NCI-H446 treated with DMSO at 0.1 percent for 48 hours (cell line): ENCODE measurements around the gene ALDH1L1.

Source experiments
- DNase-seq: peaks from one replicate; lab custom pipeline; 2025; lab: John Stamatoyannopoulos, UW

ALDH1L1 gene

DNA sequence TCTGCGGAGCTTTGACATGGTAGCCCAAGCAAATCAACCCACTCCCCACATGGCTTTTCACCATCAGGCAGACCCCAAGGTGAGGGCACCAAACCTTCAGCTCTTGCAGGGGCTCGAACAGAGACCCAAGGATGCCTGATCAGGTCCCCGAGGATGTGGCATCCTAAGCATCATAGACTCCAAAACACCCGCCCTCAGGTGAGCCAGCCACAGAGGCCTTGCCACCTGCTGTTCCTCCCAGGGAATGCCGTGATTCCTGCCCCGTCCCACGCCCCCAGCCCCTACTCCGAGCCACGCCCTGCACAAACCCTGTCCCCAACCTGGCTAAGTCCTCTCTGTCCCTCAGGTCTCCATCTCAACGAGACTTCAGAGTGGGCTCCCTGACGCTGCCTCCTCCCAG is 61.8 kb downstream of the ALDH1L1 start:
- DNase-seq, result no peak

DNA sequence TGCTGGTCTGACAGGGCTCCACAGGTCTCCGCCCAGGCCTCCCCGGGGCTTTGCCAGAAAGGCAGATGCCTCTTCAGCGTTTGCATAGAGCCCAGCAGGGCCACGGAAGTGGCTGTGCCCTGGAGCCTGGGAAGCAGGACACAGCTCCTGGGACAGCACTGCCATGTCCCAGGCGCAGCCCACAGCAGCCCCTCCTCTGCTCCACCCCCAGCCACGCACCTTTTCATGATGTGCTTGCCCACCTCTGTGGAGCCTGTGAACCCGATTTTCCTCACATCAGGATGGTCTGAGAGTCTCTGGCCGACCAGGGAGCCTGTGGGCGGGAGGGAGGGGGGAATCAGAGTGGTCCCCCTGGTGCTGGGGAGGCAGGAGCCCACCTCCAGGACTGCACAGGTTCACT is 62.6 kb downstream of the ALDH1L1 start:
- DNase-seq, result no peak

DNA sequence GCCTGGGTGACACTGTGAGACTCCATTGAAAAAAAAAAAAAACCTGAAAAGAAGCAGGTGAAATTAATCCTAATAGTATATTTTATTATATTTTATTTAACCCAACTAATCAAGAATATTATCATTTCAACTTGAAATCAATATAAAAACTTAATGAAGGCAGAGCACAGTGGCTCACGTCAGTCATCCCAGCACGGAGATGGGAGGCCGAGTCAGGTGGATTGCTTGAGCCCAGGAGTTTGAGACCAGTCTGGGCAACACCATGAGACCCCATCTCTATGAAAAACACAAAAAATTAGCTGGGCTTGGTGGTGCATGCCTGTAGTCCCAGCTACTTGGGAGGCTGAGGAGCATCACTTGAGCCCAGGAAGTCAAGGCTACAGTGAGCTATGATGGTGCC is 63.2 kb downstream of the ALDH1L1 start:
- DNase-seq, result no peak

DNA sequence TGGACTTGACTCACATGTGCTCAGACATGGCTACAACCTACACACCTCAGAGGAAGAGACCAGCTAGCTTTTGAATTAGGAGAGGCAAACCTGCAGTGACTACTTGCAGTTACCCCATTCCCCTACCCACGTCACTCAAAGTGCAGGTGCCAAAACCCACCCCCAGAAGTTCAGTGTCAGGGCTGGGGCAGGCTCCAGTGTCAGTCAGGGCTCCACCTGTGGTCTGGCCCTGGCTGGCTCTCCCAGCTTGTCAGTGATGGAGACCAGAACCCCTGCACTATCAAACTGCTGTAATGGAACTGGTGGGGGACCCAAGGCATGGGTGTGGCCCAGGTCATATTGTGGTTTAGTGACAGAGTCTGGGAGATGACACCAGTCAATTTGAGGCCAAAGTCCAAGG is 63.9 kb downstream of the ALDH1L1 start:
- DNase-seq, result no peak

DNA sequence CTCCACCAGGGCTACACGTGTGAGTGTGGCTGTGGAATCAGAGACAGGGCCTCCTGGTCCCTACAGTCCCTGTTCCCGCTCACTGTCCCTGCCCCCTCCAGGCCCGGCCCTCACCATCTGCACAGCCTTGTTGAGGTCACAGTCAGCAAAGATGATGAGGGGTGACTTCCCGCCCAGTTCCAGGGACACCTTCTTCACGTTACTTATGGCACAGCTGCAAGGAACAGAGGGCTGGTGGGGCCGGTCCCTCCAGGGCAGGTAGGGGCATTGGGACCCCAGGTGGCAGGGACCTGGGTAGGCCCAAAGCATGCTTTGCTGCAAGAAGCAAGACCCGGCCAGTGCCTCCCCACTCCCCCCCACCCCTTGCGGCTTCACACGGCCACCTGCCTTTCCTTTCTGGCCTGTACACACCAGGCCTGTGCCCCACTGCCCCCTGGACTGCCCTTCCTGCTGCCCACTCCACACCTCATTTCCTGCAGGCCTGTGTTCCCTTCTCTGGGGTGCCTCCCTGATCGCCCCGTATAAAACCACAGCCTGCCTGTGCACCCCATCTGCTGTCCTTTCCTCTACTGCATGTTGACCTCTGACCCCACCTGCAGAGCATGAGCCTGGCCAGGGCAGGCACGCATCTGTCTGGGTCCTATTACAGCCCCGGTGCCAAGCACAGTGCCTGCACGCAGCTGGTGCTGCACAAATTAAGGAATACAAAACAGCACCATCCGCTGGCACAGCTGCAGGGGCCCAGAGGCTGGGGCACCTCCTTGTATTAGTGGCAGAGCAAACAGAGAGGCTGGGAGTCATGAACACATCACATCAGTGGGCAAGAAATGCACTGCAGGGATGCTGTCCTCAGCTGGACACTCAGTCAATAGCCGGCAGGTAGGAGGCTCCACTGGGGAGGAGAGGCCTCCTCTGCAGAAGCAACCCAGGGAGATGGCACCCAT is 65.7 kb downstream of the ALDH1L1 start:
- no peak for DNase-seq

DNA sequence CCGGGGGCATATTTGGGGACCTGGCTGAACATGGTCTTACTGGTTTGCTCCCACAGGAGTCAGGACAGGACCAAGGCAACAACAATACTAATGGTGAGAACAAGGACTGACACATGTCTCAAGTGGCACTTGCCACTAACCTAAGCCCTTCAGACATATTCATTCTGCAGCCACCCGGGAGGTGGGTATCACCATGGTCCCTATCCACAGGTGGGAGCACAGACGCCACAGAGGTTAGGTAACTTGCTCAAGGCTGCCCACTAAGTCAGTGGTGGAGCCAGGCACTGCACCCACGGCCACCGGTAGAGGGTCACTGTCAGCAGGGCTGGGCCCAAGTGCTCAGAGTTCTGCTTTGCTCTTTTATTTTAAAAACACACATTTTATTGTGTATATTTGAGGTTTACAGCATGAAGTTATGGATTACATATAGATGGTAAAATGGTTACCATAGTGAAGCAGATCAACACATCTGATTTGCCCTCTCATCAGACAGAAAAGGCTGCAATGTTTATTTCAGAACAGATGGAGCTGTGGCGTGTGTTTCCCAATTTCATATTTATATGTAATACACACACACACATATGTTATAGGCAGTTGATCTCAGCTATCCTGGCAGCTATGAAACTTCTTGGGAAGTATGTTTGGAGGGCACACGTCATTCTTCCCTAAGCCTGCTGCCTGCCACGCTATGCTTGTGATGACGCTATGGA is 66.5 kb downstream of the ALDH1L1 start:
- DNase-seq, result no peak

DNA sequence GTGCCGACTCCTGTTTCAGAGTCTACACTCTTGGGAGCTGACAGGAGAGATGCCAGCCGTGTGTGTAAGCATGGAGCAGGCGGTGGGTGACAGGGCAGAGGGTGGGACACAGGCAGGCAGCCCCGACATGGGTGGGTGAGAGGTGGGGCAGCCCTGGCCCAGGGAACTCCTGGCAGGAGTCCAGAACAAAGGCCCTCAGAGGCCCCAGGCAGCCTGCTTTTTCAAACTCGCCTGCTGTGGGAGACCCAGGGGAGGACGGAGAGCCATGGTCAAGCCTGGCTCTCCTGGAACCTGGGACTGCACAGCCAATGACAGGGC is 67.2 kb downstream of the ALDH1L1 start:
- DNase-seq, result no peak

DNA sequence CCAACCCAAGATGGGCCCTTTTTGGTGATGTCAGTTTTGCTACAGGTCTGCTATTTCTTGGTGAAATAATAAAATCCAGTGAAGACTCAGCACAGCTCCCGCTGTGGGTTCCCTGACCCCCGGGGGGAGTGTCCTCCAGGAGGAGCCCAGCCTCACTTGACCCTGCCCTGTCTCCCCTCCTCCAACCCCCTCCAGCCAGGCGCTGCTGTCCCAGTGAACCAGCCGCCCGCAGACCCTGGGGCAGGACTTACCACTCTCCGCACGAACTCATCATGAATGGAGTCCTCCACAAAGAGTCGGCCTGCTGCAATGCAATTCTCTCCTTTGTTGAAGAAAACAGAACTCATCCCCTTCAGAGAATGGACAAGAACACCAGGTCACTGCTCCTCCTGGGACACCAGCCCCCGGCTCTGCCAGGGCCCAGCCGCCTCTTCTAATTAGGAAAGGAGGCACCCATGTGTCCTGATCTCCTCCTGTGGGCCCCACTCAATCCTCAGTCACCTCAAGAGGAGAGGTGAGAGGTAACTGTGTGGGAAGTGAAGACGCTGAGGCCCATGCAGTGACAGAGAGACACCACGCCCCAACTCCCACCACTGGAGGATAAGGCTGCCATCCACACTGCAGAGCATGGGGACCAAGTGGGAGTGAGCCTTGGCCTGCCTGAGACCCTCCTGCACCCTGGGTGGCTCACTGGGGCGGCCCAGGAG is 67.7 kb downstream of the ALDH1L1 start:
- no peak for DNase-seq

DNA sequence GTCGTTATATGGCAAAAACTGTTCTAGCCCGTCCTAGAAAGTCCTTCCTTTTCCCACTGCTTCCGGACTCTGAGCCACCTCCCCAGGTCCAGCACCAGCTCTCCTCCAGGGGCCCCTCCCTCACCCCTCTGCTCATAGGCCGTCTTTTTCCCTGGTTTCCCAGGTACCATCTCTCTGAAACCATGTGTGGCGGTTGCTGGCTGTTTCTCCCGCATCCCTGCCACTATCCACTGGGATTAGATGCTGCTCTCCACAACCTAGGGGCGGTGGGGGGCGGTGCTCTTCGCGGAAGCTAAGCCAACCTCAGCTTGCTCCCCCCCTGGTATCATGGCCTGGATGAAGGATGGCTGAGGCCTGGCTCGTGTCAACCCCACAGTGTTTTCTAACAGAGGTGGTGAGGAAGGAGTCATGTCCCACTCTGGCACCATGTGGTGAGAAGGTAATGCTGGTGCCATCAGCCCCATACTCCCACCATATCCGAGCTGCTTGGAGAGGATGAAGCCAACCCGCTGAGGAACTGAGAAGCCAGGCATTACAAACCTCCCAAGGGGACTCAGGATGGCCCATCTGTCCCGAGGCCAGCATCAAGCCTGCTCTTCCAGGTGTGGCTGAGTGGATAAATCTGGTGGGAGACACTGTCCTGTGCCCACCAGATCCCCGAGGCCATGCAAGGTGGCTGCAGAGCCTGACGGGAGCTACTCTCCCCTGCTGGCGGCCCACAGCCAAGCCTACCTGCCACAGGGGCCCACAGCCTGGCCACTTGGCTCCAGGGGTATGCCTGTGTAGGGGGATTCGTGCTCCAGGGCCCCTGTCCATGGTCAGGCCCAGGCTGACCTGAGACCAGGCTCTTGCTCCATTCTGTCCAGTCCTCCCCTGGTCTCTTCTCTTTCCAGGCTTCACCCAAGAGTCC is 68.6 kb downstream of the ALDH1L1 start:
- DNase-seq, result no peak

DNA sequence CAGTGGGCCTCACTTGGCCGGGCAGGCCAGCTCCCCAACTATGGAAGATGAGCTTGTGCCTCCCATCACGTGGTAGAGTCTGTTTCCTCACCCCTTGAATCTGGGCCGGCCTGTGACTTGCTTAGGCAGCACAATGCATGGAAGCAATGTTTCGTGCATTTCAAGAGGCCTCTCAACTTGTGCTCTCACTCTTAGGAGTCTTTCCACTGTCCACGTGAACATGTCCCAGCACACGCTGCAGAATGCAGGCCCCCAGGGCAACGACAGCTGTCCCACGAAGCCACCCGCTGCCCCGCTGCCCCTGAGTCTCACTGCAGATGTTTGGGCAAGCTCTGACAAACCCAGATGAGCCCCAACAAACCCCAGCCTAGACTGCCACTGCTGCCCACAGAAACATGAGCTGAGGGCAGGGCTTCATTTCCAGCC is 69.2 kb downstream of the ALDH1L1 start:
- no peak for DNase-seq

DNA sequence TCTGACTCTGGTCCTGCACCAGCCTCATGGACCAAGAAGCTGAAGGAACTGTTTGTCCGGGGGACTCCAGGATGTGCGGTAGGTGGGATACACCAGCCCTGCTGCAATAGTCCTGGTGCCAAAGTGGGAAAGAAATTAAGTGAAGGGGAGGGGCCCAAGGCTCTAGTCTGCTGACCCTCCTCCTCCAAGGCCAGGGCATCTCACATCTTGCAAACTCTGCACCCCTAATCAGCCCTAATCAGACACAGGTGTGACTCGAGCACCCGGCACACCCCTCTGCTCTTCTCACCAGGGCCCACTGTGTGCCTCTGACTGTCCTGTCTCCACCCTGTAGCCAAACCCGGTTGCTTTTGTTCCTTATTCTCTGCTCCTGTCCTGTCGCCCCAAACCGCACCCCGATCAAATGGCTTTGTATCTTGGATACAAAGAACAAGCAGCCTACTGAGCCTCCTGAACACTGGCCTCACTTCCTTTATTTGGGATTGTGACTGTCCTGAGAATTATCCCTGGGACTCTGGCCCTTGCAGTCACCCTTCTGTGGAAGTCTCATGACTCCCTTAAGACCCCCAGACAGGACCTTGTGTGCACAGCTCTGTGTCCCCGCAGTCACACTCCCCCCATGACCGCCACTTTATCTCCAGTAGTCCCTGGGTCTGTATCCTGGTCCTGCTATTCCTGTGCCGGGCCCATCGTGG is 69.8 kb downstream of the ALDH1L1 start:
- DNase-seq, result no peak

DNA sequence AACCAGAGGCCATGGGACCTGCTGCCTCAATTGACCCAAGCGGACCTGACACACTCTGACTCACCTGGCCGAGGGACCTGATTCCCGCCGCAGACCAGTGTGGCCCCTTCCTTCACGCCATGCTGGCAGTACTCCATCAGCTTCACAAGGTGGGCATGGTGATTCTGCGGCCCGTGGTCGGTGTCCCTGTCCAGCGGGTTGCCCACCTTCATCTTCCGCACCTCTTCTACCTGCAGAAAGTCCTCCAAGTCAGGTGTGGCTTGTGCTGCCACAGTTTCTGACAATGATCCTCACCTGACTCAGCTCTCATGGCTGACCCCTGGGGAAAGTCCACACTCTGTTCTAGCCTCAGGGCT is 70.5 kb downstream of the ALDH1L1 start:
- no peak for DNase-seq

DNA sequence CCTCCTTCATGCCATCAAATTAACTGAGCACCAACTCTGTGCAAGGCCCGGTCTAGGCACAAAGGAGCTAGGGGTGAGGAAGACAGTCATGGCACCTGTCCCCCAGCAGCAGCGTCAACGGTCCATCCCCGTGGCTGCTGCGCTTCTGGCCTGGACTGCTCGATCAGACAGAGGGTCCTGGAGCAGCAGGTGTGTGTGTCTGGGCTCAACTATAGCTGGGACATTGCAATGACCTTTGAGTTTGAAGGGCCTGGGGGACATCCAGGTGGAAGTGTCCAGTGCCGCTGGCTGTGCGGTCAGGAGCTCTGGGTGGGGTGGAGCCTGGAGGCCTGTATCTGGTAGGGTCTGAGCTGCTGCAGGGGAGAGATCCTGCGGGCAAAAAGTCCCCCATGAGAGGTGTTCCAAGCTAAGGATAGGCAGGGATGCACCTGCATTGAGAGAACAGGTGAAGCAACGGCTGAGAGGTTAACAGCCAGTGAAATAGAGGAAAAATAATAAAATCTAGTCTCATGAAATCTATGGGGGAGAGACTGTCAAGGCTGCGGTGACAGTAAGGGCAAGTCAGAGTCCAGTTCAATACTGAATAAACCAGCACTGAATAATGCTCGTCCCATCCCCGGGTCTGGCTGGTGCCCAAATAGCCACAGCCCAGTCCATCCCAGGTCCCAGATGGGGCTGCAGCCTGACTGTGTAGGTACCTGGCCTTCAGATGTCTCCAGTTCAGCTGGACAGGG is 71.1 kb downstream of the ALDH1L1 start:
- no peak for DNase-seq

DNA sequence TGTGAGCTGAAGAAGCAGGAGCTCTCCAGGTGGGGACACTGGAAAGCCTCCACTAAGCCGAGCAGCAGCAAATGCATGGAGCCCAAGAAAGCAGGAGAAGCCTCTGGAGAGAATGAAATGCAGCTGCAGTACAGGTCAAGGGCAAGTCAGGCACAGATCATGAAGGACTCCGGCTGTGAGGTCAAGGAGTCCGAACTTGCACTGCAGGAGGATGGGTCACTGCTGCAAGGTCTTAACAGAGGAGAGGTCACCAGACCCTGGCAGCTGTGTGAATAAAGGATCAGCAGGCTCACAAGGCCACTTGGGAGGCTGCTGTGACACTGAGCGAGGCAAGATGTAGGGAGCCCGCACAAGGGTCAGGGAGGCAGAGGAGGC is 71.7 kb downstream of the ALDH1L1 start:
- DNase-seq, result no peak

DNA sequence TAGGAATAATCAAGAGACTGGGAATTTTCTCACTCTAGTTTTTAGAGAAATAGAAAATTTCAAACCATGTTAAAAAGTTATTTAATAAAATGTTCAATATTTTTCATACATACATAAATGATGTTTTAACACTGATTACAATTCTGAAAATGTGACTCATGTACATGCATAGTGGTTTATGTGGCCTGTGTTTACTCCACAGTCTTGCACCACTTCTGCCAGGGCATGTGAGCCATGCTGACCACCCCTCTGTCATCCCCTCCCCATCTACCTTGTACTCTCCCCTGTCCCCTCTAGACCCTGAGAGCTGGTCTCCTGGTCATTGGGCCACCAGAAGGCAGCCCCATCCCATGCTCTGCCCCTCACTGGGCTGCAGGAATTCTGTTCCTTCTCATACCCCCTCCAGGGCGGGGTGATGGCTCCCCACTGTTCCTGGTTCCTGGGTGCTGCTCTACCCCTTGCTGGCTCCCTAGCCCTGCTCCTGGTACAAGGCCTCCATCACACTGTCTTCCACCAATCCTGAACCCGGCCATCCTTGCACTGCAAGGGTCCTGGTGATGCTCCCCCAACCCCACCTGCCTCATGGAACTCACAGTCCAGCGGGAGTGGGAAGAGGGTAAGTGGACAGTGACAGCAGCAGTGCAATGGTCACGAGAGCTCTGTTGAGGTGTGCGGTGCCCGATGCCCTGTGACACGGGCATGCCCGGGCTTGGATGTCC is 72.3 kb downstream of the ALDH1L1 start:
- DNase-seq, result no peak

DNA sequence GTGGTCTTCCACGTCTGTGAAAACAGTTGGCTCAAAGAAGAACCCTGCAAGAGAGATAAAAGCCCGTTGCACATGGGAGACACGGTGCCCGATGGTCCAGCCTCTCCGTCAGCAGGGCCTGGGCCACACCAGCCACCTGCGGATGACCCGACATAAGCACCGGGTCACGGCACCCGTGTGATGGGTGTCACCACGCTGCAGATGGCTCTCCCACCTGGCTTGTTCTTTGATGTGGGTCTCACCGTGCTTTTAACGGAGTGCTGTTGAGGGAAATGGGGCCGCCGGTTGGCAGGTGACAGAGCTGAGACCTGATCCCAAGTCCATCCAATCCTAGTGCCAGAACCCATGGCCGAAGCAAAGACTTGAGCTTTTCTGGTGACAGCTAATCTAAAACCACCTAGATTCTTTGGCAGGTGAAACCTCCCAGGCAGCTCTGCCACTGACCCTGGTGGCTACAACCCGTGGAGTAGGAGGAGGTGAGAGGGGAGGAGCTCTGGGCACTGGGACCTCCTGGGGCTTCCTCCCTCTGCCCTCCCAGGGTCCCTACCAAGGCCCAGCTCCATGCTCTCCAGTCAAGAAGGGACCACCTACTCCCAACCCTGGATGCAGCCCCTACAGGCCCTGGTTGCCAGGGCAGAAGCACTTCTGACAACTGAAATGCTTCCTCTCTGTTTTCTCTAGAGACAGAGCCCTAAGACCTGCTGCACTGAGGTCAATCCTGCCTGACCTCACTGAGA is 73.0 kb downstream of the ALDH1L1 start:
- no peak for DNase-seq

DNA sequence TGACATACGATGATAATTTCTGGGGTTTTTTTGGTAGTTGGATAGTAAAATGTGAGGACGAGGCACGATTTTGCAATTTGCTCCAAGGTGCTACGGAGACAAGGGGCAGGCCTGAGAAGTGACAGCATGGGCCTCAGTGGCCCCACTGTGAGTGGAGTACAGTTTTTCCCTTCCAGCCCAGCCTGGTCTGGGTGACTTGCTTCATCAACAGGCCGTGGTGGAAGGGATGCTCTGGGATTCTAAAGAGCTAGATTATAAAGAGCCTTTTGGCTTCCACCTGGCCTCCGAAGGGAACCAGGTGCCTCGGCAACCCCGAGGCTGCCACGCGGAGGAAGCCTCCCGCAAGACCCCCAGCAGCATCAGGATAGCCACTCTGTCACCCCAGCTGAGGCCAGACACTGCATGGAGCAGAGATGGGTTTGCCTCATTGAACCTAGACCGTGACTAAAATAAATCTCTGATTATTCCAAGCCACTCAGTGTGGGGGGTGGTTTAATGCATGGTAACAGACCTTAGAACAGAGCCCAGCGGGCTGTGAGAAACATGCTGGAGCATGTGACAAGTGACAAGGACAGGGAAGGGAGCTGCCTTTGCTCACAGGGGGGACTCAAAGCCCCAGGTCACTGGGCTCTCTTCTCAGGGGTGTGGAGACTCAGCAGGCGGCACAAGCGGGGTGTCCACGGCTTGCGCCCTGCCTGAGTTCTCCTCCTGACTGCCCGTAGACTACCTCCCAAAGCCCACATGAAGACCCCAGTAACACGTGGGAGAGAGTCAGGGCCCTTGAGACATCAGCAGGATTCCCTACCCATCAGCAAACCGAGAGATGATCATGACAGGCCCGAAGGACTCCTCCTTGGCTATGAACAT is 73.8 kb downstream of the ALDH1L1 start:
- DNase-seq, result no peak

DNA sequence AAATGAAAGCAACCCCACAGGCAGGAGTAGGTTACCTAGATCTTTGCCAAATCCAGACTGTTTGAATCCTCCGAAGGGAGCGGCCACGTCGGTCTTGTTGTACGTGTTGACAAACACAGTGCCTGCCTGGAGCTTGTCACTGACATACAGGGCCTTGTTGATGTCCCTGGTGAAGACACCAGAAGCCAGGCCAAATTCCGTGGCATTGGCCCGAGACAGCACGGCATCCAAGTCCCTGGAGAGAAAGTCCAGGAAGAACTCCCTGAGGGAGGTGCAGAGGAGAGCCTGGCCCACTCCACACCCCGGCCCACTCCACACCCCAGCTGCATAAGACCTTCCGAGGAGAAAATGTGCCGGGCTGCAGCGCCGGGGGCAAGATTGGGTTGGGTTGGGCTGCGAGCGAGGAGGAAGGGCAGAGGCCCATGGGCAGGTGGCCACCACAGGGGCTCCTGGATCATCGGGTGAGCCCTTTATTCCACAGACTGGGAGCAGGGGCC is 74.6 kb downstream of the ALDH1L1 start:
- DNase-seq, result no peak
